ENCODE measurements around the gene SEC23B.
"Not testable (repeated sequence)": the region's sequence is repeated elsewhere in the genome, so short reads cannot be mapped to it uniquely, and the experiment has no call there.

Gene SEC23B

DNA sequence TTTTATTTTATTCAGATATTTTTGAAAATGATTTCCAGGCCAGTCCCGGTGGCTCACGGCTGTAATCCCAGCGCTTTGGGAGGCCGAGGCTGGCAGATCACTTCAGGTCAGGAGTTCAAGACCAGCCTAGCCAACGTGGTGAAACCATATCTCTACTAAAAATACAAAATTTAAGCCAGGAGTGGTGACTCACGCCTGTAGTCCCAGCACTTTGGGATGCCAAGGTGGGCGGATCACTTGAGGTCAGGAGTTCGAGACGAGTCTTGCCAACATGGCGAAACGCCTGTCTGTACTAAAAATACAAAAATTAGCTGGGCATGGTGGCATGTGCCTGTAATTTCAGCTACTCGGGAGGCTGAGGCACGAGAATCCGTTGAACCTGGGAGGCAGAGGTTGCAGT, 19.0 kb downstream of the SEC23B start:
- DNase-seq, result not testable (repeated sequence)

DNA sequence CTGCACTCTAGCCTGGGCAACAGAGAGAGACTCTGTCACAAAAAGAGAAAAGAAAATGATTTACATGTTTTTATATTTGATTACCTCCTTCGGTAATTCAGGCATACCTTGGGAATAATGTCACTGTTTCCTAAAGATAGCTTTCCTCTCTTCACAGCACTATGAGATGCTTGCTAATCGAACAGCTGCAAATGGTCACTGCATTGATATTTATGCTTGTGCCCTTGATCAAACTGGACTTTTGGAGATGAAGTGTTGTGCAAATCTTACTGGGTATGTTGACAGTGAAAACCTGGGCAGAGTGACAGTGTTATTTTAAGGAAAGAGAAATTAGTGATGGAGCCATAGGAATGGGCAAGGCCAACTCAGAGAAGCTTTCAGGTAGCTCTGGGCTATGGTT, 19.6 kb downstream of the SEC23B start:
- no peak for DNase-seq

DNA sequence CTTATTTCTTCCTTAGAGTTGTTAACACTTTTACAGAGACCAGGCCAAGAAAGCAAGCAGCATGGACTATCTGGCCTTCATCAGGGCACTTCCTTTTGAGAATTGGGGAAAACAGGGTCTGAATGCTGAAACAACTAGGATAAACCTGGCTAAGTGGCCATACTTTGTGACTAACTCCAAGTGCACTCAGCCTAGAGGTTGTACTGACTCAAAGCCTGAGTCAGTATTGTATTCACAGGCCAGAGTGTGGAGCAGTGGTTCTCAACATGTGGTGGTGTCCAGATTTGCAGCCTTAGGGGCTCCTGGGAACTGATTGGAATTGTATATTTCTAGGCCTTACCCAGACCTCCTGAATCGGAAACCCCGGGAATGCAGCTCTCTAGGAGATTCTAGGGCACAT, 20.1 kb downstream of the SEC23B start:
- DNase-seq, result no peak

DNA sequence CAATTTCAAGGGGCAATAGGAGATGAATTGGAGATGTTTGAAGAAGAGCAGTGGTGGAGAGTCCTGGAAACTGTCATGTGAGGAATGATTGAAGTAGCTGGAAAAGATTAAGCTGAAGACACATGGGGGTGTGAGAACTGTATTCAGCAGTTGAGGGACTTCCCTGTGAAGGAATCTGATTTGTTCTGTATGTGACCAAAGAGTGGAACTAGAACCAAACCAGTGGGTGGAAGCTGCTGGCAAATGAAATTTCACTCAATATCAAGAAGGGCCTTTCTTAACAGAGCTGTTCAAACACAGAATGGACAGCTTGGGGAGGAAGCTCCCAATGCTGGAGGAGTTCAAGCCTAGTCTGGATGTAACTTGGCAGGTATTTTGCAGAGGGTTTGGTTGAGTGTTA, 21.3 kb downstream of the SEC23B start:
- DNase-seq, result no peak

DNA sequence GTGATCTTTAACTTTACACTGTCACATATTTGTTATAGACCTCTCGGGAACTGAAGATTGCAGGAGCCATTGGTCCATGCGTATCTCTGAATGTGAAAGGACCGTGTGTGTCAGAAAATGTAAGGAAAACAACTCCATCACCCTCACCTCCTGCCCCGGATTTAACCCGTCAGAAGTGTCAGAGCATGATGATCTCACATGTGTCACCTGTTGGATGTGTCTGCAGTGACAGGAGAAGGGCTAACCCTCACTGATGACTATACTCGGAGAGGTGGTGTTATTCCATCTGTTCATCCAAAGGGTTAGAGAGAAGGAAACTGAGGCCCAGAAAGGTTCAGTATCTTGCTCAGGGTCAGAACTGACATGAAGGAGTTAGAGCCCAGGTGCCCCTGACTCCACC, 24.9 kb downstream of the SEC23B start:
- DNase-seq, result no peak

DNA sequence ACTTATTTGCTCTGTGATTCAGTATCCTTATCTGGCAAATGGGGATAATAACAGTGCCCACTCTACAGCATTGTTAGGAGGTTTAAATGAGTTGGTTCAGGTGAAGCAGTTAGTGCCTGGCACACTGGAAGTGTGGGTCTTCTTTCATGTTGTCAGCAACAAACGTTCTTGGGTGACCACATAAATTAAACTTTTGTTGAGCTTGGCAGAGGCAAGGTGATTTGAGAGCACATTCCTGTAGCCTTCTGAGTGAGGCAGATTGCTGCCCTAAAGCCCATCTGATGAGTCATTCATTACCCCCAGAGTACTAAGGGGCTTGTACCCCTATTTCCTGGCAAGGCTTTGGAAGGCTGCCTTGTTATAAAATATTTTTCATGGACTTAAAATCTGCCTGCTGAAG, 25.8 kb downstream of the SEC23B start:
- DNase-seq, result no peak

DNA sequence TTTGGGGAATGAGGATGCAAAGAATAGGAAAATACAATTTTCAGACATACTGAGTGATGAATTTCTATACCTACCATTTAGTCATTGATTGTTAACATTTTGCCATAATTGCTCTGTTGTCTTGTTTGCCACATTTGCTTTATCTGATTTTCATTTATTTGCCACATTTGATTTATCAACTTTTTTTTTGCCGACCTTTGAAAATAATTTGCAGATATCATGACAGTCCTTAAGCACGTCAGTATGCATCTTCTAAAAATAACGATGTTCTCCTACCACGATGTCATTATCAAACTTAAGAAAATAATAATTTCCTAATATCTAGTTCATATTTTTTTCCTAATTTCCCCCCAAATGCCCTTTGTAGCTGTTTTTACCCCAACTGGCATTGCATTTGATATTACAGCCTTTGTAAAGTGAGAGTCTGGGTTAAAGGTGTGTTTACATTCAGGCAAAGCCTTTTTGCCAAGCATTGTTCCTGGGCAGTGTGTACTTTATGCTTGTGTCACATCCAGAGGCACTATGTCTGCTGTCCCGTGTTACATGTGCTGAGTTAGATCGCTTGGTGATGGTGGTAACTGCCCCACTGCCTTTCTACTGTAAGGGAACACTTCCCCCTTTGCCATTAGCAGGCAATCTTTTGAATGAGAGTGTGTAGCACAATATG, 26.4 kb downstream of the SEC23B start:
- DNase-seq, result no peak

DNA sequence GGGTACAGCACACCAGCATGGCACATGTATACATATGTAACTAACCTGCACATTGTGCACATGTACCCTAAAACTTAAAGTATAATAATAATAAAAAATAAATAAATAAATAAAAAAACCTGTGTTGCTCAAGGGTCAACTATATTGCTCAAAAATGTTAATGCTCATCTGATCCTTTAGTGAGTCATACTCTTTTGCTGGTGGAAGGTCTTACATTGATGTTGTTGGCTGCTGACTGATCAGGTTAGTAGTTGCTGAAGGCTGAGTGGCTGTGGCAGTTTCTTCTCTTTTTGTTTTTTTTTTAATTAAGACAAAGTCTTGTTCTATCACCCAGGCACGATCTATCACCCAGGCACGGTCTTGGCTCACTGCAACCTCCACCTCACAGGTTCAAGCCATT, 29.9 kb downstream of the SEC23B start:
- no peak for DNase-seq

DNA sequence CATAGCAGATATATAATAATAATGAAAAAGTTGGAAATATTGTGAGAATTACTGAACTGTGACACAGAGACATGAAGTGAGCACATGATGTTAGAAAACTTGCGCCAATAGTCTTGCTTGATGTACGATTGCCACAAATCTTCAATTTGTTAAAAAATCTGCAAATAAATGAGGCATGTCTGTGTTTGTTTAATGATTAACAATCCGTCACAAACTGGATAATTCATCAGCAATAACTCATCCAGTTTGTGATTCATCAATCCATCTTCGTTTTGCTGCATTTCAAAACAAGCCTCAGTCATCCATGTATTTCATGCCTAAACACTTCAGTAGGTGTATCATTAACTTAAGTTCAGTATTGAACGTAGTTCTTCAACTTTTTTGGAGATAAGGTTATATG, 34.0 kb downstream of the SEC23B start:
- DNase-seq, result no peak

DNA sequence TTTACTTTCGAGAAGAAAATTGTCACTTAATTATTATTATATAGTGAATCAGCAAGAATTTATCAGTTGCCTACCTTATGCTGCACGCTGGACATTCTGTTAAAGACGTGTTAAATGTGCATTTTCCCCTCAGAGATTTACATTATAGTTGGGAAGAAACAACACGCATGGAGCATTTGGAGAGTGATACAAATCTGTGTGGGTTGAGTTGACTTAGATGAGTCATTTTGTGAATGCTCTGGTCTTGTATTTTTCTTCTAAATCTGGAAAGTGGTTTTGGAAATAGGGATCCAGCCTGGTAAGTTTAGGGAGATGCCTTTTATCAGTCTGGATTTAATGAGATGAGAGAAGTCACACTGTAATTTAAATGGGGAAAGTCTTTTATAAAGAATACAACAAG, 35.5 kb downstream of the SEC23B start:
- DNase-seq, result no peak

DNA sequence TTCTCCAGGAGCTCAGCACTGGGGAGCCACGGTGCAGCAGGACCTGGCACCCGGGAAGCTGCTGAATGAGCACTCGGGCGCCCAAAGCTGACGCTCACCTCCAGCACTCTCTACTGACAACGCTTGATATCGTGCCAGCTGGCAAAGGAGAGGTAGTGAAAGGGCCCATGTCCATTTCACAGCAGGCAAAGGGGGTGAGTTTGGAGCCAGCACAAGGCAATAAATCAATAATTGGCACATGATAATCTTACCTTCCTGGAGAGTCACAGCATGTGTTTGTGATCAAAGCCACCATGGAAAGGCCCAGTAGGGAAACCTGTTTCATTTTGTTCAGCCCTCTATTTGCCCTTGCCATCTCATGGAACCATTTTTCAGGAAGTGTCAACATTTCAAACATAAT, 36.2 kb downstream of the SEC23B start:
- peak; percentile 99 for DNase-seq

DNA sequence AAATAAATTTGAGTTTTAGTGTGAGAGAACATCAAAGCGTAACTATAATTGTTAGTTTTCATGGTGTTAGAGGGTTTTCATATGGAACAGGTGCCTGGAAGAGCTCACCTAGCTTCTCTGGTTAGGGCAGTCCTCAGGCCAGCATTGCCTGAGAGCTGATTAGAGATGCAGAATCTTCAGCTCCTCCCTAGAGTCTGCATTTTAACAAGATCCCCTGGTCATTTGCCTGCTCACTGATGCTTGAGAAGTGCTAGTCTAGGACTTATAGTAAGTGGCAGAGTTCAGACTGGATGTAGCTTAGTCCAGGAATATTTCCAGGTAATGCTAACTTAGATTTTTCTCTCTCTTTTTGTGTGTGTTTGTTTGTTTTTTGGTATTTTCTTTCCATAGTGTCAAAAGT, 37.8 kb downstream of the SEC23B start:
- no peak for DNase-seq

DNA sequence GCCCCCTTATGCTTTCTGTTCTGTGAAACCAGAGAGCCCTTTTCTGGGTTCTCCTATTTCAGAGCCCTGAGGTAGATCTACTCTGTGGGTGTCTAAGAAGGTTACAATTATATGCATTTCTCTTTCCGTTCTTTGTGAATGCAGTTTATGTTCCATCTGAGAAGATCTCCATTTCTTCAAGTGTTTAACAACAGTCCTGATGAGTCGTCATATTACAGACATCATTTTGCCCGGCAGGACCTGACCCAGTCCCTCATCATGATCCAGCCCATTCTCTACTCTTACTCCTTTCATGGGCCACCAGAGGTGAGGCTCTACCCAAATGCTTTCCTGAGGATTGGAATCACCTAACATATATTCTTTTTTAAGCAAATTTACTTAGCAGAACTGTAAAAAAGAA, 40.7 kb downstream of the SEC23B start:
- DNase-seq, result no peak

DNA sequence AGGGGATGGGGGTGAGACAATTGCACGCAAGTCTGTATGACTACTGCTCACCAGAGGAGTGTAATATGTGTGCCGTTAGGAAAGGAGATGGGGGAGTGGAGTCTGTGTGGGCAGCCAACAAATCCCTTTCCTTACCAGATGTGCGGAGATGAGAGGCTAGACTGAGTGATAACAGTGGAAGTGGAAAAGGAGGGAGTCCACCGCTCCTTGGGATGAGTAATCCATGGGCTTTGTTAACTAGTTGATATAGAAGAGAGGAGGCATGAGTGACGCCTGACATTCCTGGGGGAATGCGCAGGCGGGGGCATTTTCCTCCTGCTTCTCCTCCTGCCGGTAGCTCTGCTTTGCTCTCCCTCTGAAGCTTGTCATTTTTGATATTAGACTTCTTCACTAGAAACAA, 46.0 kb downstream of the SEC23B start:
- no peak for DNase-seq

DNA sequence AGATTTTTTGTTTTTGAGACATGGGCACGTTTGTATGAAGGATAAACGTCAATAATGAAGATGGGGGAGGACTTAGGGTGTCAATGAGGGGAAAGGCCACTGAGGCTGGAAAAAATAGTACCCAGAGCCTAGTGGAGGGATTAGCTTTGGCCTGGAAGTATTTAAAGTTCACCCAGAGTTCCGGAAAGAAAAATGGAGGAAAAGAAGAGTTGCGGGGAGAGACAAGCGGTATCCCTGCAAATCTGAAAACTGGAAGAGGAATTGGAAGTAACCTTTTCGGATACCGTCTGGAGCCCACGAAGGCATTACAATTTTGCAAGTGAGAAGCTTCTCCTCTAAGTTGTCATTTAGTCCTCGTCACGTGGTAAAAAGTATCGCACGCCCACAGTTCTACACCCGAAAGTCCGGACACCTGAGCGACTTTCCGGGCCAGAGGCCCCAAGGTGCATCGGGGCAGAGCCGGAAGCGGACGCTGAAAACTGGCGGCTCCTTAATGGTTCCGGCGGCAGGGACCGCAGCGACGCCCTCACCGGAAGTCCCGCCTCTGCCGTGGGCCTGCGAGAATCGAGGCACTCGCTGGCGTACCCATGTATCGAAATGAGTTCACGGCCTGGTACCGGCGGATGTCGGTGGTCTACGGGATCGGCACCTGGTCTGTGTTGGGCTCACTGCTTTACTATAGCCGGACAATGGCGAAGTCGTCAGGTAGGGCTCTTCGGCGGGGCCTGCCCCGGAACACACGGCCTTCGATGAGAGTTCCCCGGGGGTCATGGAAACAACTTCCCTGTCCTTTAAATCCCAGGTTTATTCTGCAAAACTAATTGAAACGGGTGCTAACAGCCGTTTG, 59.4 kb downstream of the SEC23B start, which contains the start of gene SMIM26:
TSS of gene SMIM26 (plus strand) at position 541 of the 847 bp plus-strand sequence. CDS start at position 588, 47 bp downstream.
- peak; percentile 97 for DNase-seq

DNA sequence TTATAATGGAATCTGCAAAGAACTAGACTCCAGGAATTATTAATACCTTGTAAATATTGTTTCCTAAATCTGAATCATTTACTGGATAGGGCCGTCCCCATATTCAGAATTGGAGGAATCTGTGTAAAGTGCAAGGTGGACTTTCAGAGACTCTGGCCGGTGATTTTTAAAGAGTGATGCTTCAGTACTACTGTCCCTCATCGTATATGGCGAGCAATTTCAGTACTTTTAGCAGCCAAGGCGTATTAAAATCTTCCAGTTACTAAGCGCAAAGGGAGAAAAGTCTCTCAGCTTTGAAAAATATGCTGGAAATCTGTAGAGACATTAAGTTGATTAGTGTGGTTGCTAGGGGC, 60.0 kb downstream of the SEC23B start:
- DNase-seq, result peak; percentile 45

DNA sequence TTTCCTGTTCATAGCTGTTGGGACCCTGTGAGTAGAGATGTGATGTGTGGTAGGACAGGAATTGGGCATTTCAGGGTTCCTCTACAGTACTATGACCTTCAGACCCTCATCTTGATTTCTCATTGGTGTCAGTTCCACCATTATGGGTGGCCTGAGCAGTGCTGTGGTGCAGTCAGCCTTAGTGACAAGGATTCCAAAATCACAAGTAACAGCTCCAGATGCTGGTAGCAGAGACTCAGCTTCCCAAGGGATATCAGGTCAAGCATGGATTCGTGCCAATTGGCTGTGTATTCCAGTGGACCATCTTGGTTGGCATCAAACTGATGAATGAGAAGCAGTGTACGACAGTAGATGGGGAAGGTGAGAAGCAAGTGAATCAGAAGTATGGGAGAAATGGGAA, 63.3 kb downstream of the SEC23B start:
- no peak for DNase-seq

DNA sequence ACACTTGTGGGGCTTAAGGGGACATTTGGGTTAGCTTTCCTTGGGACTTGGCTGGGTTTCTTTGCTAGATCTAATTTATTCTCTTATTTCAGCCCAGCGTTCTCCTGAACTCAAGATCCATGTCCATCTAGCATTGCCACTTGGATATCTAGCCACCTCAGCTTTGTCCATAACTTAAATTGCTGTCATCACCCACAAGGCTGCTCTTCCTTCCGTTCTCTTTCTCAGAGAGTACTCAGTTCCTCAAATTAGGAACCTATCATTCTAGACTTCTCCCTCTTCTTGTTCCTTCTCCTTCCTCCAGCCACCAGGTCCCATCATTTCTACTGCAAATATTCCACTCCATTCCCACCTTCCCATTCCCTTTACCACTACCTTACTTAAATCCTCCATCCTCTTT, 63.8 kb downstream of the SEC23B start:
- no peak for DNase-seq

DNA sequence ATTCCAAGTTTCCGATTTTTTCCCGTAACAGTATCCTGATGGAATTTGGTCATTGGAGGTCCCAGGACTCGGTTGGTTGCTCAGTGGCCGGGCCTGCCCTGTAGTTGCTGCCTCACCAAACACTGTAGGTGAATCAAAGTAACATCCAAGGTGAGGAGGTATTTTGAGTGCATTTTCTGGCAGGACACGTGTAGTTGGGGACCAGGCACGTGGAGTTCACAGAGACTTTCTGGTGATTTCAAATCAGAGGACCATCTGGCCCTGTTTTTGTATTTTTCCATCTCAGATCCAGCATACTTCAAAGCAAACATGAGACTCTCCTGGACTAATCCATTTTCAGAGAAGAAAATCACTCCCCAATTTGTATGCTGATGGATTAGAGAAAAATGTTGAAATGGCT, 70.2 kb downstream of the SEC23B start:
- DNase-seq, result no peak

DNA sequence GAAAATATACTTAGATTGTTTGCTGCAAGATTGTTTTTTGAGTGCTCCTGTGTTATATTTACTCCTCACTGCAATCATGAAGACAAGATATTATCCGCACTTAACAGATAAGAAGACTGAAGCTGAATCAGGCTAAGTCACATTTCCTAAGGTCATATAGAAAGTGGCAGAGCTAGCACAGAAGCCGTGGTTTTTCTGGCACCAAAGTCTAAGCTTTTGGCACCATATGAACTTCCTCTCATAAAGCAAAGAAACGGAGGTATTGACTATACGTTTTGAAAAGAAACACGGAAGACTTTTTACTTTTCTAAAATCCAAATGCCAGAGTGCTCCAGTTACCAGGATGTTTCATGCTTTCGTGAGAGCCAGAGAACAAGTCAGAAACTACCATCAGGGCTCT, 70.8 kb downstream of the SEC23B start:
- no peak for DNase-seq

DNA sequence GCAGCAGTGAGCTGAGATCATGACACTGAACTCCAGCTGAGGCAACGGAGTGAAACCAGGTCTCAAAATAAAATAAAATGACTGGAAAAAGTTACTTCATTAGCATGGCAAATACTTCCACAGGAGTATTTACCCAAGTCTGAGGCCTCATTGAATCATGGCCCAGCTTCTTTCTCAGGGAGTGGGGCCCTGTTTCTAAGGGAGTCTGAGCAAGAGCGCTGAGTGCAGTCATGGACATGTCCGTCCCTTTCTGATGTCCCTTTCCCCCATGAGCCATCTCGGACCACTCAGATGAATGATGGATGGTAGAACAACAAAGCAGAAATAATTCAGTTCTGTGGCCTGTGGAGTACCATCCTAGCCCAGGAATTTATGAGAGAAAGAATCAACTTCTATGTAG, 72.3 kb downstream of the SEC23B start:
- DNase-seq, result no peak

DNA sequence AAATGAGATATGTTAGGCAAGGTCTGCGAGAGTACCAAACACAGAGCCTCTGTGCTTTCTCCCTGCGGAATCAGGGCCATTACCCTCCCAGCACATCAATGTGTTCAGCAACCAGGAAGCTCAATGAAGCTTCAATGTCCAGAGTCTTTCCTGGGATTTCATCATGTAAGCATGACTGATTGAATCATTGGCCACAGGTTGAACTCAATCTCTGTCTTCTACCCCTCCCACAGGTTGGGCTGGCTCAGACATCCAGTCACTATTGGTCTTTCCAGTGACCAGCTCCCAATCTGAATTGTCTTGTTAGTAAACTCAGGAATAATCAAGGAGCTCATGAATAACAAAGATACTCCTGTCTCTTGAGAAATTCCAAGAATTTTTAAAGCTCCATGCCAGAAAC, 77.4 kb downstream of the SEC23B start:
- peak; percentile 57 for DNase-seq

DNA sequence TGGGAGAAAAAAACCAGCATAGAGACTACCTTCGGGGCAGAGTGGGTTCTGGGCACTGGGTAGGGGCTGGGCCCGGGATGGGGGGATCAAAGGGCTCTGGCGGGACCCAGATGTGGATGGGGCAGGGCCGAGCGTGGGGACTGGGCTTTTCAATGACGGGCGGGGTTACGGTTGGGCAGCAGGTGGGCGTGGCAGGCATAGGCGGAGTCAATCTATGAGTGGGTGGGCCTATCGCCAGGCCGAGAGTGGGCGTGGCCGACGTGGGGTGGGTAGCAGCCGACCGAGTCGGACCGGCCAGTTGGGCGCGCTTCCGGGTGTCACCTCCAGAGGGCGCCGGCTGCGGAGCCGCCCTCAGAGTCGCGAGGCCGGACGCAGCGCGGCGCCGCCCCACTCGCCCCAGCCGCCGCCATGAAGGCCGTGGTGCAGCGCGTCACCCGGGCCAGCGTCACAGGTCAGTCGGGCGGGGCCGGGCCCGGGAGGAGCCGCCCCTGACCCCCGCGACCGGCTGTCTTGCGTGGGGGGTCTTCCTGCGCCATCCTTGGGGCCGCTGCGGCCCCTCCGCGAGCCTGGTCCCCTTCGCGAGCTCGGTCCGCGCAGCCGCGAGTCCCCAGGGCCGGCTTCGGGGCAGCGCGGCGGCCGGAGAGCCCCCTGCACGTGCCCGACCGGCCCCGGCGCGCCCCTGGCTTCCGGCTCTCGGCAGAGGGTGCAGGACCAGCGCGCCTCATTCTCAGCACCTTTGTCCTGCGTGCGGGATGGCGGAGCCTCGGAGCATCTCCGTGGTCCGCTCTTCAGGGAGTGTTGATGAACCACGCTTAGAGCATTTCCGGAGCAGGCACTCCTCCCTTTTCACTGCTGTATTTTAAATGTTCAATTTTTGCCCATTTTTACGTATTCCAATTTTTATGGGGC, 80.2 kb downstream of the SEC23B start, which contains the start of gene DTD1:
TSS of gene DTD1 (plus strand) at position 390 of the 909 bp plus-strand sequence. CDS start at position 409, 19 bp downstream.
- peak; percentile 95 for DNase-seq

DNA sequence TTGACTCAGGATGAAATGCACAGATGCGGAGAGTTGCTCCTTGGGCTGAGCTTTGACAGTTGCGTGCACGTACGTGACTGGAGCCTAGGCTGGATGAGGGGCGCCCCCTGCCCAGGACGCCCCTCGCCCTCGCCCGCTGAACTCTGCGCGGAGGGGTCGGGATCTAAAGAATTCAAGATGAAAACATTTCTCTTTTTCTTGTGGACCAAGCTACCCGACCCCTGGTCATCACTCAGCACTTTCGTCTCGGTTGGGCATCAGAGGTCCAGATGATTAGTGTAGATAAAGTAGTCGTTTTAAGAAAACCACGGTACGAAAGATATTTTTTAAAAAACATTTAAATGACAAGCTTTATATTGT, 80.8 kb downstream of the SEC23B start:
- DNase-seq, result no peak

Measured in NCI-H69 (cell line).